Measurements from ENCODE around the gene PDSS2.

The PDSS2 gene

DNA sequence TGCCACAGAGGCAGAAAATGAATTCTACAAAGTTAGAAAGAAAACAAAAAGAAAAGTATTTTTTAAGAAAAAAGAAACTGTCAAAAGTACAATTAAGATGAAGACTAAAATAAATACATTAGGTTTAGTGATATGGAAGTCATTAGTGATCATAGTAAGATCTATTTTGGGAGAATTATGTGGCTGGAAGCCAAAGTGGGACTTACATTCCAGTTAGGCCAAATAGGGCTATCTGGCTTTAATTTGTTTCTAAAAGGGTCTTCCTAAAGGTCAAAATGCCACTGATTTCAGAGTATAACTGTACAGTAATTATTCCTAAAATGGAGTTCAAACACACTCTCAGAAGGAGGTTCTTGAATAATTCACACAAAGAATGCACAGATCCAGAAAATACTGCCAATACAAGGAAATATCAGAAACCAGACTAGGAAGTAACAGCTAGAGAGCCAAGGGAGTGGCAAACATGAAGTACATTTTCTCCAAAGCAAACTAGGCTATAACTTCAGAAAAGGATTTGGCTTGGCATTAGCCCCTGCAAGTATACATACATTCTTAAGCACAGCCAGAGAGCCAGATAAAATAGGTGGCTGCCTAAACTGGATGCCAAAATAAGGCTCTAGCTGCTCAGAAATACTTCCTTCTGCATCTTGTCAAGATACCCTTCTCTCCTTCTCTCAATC is 45.3 kb downstream of the PDSS2 start:
- TF ChIP-seq EZH2 (IDR thresholded peaks at IDR 0.05; ENCODE audit: borderline replicate concordance, low read length) (no peak), CTCF (IDR thresholded peaks at IDR 0.05; ENCODE audit: low read length) (no peak)
- H3K79me2 ChIP-seq (ENCODE audit: insufficient read depth, low read length), result peaks cover 18% of the 10 kb centered on the region
- no peak overlapping the region for H3K4me3 ChIP-seq (ENCODE audit: low read depth, low read length, poor library complexity, severe bottlenecking)
- H3K36me3 ChIP-seq (ENCODE audit: insufficient read depth, low read length), result no peaks in the 10 kb centered on the region
- H3K9ac ChIP-seq (ENCODE audit: low read length), result no peak overlapping the region
- no peak overlapping the region for H3K27ac ChIP-seq (ENCODE audit: low read depth, low read length, poor library complexity, severe bottlenecking)
- H3K9me3 ChIP-seq (ENCODE audit: low read length), result no peaks in the 10 kb centered on the region
- H3K4me1 ChIP-seq (ENCODE audit: insufficient read depth, low read length, severe bottlenecking), result peaks cover 11% of the 10 kb centered on the region
- no peaks in the 10 kb centered on the region for H4K20me1 ChIP-seq (ENCODE audit: insufficient read depth, low read length)
- no peak overlapping the region for H2AFZ ChIP-seq (ENCODE audit: low read length)
- no peaks in the 10 kb centered on the region for H3F3A ChIP-seq (ENCODE audit: insufficient read depth, low read length)
- no peaks in the 10 kb centered on the region for H3K9me2 ChIP-seq (ENCODE audit: low read depth, low read length)
- H3K27me3 ChIP-seq (ENCODE audit: insufficient read depth, low read length), result no peaks in the 10 kb centered on the region
- no peak overlapping the region for H3K4me2 ChIP-seq (ENCODE audit: low read length)

DNA sequence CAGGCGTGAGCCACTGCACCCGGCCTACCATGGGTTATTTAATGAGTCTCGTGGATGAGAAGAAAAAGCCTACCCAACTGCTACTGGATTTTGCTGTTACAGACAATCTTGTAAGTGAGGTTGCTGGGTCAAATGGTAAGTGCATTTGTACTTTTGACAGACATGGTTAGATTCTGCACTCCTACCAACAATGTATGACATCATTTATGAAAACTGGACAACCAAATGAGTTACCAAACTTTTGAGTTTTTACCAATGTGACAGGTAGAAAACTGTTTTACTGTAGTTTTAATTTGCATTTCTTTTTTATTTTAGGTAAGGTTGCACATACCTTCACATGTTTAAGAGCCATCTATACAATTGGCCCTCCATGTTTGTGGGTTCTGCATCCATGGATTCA is 48.2 kb downstream of the PDSS2 start:
- no peaks in the 10 kb centered on the region for H3K36me3 ChIP-seq (ENCODE audit: insufficient read depth, low read length)
- H3K27me3 ChIP-seq (ENCODE audit: insufficient read depth, low read length), result no peaks in the 10 kb centered on the region
- H3K4me1 ChIP-seq (ENCODE audit: insufficient read depth, low read length, severe bottlenecking), result peaks cover 6% of the 10 kb centered on the region
- no peak overlapping the region for H3K4me2 ChIP-seq (ENCODE audit: low read length)
- H3K9me2 ChIP-seq (ENCODE audit: low read depth, low read length), result no peaks in the 10 kb centered on the region
- H3K9me3 ChIP-seq (ENCODE audit: low read length), result no peaks in the 10 kb centered on the region
- H3F3A ChIP-seq (ENCODE audit: insufficient read depth, low read length), result no peaks in the 10 kb centered on the region
- no peak overlapping the region for H3K4me3 ChIP-seq (ENCODE audit: low read depth, low read length, poor library complexity, severe bottlenecking)
- no peak overlapping the region for H3K9ac ChIP-seq (ENCODE audit: low read length)
- H3K27ac ChIP-seq (ENCODE audit: low read depth, low read length, poor library complexity, severe bottlenecking), result no peak overlapping the region
- no peak overlapping the region for H2AFZ ChIP-seq (ENCODE audit: low read length)
- H3K79me2 ChIP-seq (ENCODE audit: insufficient read depth, low read length), result 0 out of 2 replicates have a peak, but pooled peaks cover 2% of the 10 kb centered on the region
- H4K20me1 ChIP-seq (ENCODE audit: insufficient read depth, low read length), result no peaks in the 10 kb centered on the region
- TF ChIP-seq EZH2 (IDR thresholded peaks at IDR 0.05; ENCODE audit: borderline replicate concordance, low read length), result no peak
- TF ChIP-seq CTCF (IDR thresholded peaks at IDR 0.05; ENCODE audit: low read length), result no peak

- Histone ChIP-seq H3K4me1 (ENCODE audit: insufficient read depth, low read length, severe bottlenecking) (no peaks in the 10 kb centered on the region), H4K20me1 (ENCODE audit: insufficient read depth, low read length) (no peaks in the 10 kb centered on the region), H3K27ac (ENCODE audit: low read depth, low read length, poor library complexity, severe bottlenecking) (no peak overlapping the region), H3K4me3 (ENCODE audit: low read depth, low read length, poor library complexity, severe bottlenecking) (no peak overlapping the region), H3K36me3 (ENCODE audit: insufficient read depth, low read length) (no peaks in the 10 kb centered on the region), H3K9me3 (ENCODE audit: low read length) (peaks cover 4% of the 10 kb centered on the region; the same call in 1 of the 2 replicates), H3F3A (ENCODE audit: insufficient read depth, low read length) (no peaks in the 10 kb centered on the region), H2AFZ (ENCODE audit: low read length) (no peak overlapping the region), H3K9me2 (ENCODE audit: low read depth, low read length) (no peaks in the 10 kb centered on the region), H3K79me2 (ENCODE audit: insufficient read depth, low read length) (no peaks in the 10 kb centered on the region), H3K27me3 (ENCODE audit: insufficient read depth, low read length) (no peaks in the 10 kb centered on the region), H3K9ac (ENCODE audit: low read length) (no peak overlapping the region), H3K4me2 (ENCODE audit: low read length) (no peak overlapping the region)
- TF ChIP-seq EZH2 (IDR thresholded peaks at IDR 0.05; ENCODE audit: borderline replicate concordance, low read length), result no peak
- TF ChIP-seq CTCF (IDR thresholded peaks at IDR 0.05; ENCODE audit: low read length), result no peak
These were observed 49.4 kb downstream of the PDSS2 start for GRCh38 chr6:107409942-107410341.

Data from OCI-LY1 (cell line).